Stomach (tissue), 4 donors: ENCODE data around the gene RAB8B.

ENCODE experiments used
- EP300 ChIP-seq: sonication (generic); formaldehyde crosslinking; IDR thresholded peaks from one replicate; pipeline ENCODE4 v1.6.1; 2017; ENCODE audit warnings: antibody characterized with exemption
- POLR2A ChIP-seq, 4 donors: fragments of 450-650 bp; IDR thresholded peaks; one replicate each; pipeline ENCODE4 v1.6.1; 2016; ENCODE audit warnings: antibody characterized with exemption in 4 of 4, control low read depth in 2 of 4, mild to moderate bottlenecking in 1 of 4, moderate library complexity in 1 of 4
- POLR2AphosphoS5 ChIP-seq, 3 donors: sonication (generic); formaldehyde crosslinking; IDR thresholded peaks; one replicate each; pipeline ENCODE4 v1.6.1; 2016; ENCODE audit warnings: antibody characterized with exemption in 3 of 3
- TF ChIP-seq, protein P1 (sequence below), 7 experiments: fragments of 450-650 bp in 4 of 7; fragments of 200-600 bp in 3 of 7; sonication (generic) in 3 of 7; IDR thresholded peaks; one replicate each; pipeline ENCODE4 v1.5.1; 2016 to 2019; ENCODE audit warnings: antibody characterized with exemption in 7 of 7, control low read depth in 2 of 7, mild to moderate bottlenecking in 1 of 7

- no peak for TF ChIP-seq POLR2AphosphoS5 (IDR thresholded peaks at IDR 0.05)
- TF ChIP-seq, protein P1, sequence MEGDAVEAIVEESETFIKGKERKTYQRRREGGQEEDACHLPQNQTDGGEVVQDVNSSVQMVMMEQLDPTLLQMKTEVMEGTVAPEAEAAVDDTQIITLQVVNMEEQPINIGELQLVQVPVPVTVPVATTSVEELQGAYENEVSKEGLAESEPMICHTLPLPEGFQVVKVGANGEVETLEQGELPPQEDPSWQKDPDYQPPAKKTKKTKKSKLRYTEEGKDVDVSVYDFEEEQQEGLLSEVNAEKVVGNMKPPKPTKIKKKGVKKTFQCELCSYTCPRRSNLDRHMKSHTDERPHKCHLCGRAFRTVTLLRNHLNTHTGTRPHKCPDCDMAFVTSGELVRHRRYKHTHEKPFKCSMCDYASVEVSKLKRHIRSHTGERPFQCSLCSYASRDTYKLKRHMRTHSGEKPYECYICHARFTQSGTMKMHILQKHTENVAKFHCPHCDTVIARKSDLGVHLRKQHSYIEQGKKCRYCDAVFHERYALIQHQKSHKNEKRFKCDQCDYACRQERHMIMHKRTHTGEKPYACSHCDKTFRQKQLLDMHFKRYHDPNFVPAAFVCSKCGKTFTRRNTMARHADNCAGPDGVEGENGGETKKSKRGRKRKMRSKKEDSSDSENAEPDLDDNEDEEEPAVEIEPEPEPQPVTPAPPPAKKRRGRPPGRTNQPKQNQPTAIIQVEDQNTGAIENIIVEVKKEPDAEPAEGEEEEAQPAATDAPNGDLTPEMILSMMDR (IDR thresholded peaks at IDR 0.05), result no peak
- no peak for TF ChIP-seq POLR2A (IDR thresholded peaks at IDR 0.05)
- TF ChIP-seq EP300, result no peak
These were observed 2.7 kb downstream of the RAB8B start for GRCh38 chr15:63191895-63192618.
